WTC11 (cell line): ENCODE measurements around the gene PPHLN1. TPM values are rescaled to one million over a fixed set of nuclear protein-coding genes. Genes with fewer than 3 reads are reported as not detected.

Experiments
- ATAC-seq: fragments of 200-7000 bp; cut with Tn5 transposase; 2 replicates; pipeline ENCODE4 v1.10.0; 2021; ENCODE audit warnings: mild to moderate bottlenecking, moderate library complexity
- CTCF ChIA-PET: fragments of 300-600 bp; sonication (Branson Sonifier 250); formaldehyde crosslinking; loops from one replicate; lab custom pipeline; 2021; ENCODE audit warnings: antibody characterized with exemption; lab: Charles Lee
- POLR2A ChIA-PET: fragments of 350-600 bp; sonication (Branson Sonifier 250); formaldehyde crosslinking; loops from one replicate; lab custom pipeline; 2021; ENCODE audit warnings: antibody characterized with exemption; lab: Charles Lee
- DNase-seq: peaks from one replicate; pipeline ENCODE4 v3.0.0; 2021; ENCODE audit warnings: low spot score
- H3K27ac Mint-ChIP-seq: 2 replicates; pipeline ENCODE4 v1.8.0; 2021; ENCODE audit warnings: mixed read lengths
- H3K27me3 Mint-ChIP-seq: 2 replicates; pipeline ENCODE4 v1.8.0; 2021; ENCODE audit warnings: low read depth, mild to moderate bottlenecking, moderate library complexity, mixed read lengths
- H3K36me3 Mint-ChIP-seq: 2 replicates; pipeline ENCODE4 v1.8.0; 2021; ENCODE audit warnings: mixed read lengths
- H3K4me1 Mint-ChIP-seq: 2 replicates; pipeline ENCODE4 v1.8.0; 2022; ENCODE audit warnings: mixed read lengths
- H3K4me3 Mint-ChIP-seq: 2 replicates; pipeline ENCODE4 v1.8.0; 2021; ENCODE audit warnings: mild to moderate bottlenecking, moderate library complexity, mixed read lengths
- H3K9me3 Mint-ChIP-seq: 2 replicates; pipeline ENCODE4 v1.8.0; 2021; ENCODE audit warnings: mixed read lengths
- CREM ChIP-seq: sonication (generic); formaldehyde crosslinking; IDR thresholded peaks from 2 replicates; pipeline ENCODE4 v1.8.1; 2022; ENCODE audit warnings: mild to moderate bottlenecking, missing genetic modification reagents, moderate library complexity
- EMX1 ChIP-seq: fragments of 250-450 bp; sonication (Bioruptor Pico); IDR thresholded peaks from 2 replicates; pipeline ENCODE4 v1.8.0; 2021; ENCODE audit warnings: mild to moderate bottlenecking
- ETV6 ChIP-seq: sonication (generic); formaldehyde crosslinking; IDR thresholded peaks from 2 replicates; pipeline ENCODE4 v1.8.1; 2022; ENCODE audit warnings: mild to moderate bottlenecking, missing genetic modification reagents
- GABPB1 ChIP-seq: sonication (generic); formaldehyde crosslinking; IDR thresholded peaks from 2 replicates; pipeline ENCODE4 v1.8.1; 2023; ENCODE audit warnings: mild to moderate bottlenecking, missing genetic modification reagents
- HMGA2 ChIP-seq: fragments of 250-450 bp; sonication (Bioruptor Pico); IDR thresholded peaks from 2 replicates; pipeline ENCODE4 v1.4.0; 2021; ENCODE audit warnings: mild to moderate bottlenecking, moderate library complexity
- KAT7 ChIP-seq: sonication (generic); formaldehyde crosslinking; IDR thresholded peaks from 2 replicates; pipeline ENCODE4 v1.8.1; 2023; ENCODE audit warnings: missing genetic modification reagents, mild to moderate bottlenecking, borderline replicate concordance
- MYBL2 ChIP-seq: sonication (generic); formaldehyde crosslinking; IDR thresholded peaks from 2 replicates; pipeline ENCODE4 v1.8.1; 2023; ENCODE audit warnings: mild to moderate bottlenecking, moderate library complexity, missing genetic modification reagents
- NFYB ChIP-seq: sonication (generic); formaldehyde crosslinking; conservative IDR thresholded peaks from 2 replicates; pipeline ENCODE4 v1.8.0; 2022; ENCODE audit warnings: low read depth, missing genetic modification reagents
- OVOL2 ChIP-seq: fragments of 250-450 bp; sonication (Bioruptor Pico); IDR thresholded peaks from 2 replicates; pipeline ENCODE4 v1.9.0; 2021; ENCODE audit warnings: mild to moderate bottlenecking, borderline replicate concordance
- RELA ChIP-seq: sonication (generic); formaldehyde crosslinking; IDR thresholded peaks from 2 replicates; pipeline ENCODE4 v1.8.1; 2022; ENCODE audit warnings: missing genetic modification reagents, mild to moderate bottlenecking, borderline replicate concordance
- SP1 ChIP-seq: sonication (generic); formaldehyde crosslinking; conservative IDR thresholded peaks from 2 replicates; pipeline ENCODE4 v1.8.1; 2022; ENCODE audit warnings: missing genetic modification reagents
- TCF7 ChIP-seq: sonication (generic); formaldehyde crosslinking; IDR thresholded peaks from 2 replicates; pipeline ENCODE4 v1.8.0; 2022; ENCODE audit warnings: mild to moderate bottlenecking, low read depth, missing genetic modification reagents, moderate library complexity
- ZNF121 ChIP-seq: sonication (generic); formaldehyde crosslinking; IDR thresholded peaks from 2 replicates; pipeline ENCODE4 v1.8.0; 2023; ENCODE audit warnings: missing genetic modification reagents
- ZNF317 ChIP-seq: sonication (generic); formaldehyde crosslinking; IDR thresholded peaks from 2 replicates; pipeline ENCODE4 v1.8.1; 2023; ENCODE audit warnings: low read depth, mild to moderate bottlenecking, moderate library complexity, missing genetic modification reagents, borderline replicate concordance
- ZNF396 ChIP-seq: fragments of 250-450 bp; sonication (Bioruptor Pico); IDR thresholded peaks from 2 replicates; pipeline ENCODE4 v1.8.0; 2021; ENCODE audit warnings: mild to moderate bottlenecking, moderate library complexity, borderline replicate concordance
- ZNF416 ChIP-seq: fragments of 250-450 bp; sonication (Bioruptor Pico); IDR thresholded peaks from 2 replicates; pipeline ENCODE4 v1.9.0; 2021; ENCODE audit warnings: mild to moderate bottlenecking, inconsistent platforms
- ZNF423 ChIP-seq: fragments of 250-450 bp; sonication (Bioruptor Pico); IDR thresholded peaks from 2 replicates; pipeline ENCODE4 v2.1.2; 2022; ENCODE audit warnings: mild to moderate bottlenecking, moderate library complexity
- total RNA-seq: library from RNA; stranded (reverse); gene quantifications from 3 replicates; pipeline ENCODE4 v1.2.3, GENCODE V29; 2021
- TF ChIP-seq, protein P1 (sequence below): sonication (generic); formaldehyde crosslinking; IDR thresholded peaks from 2 replicates; pipeline ENCODE4 v1.8.1; 2023; ENCODE audit warnings: mild to moderate bottlenecking, moderate library complexity, missing genetic modification reagents
- TF ChIP-seq, protein P2 (sequence below): sonication (generic); formaldehyde crosslinking; IDR thresholded peaks from 2 replicates; pipeline ENCODE4 v1.8.0; 2022; ENCODE audit warnings: missing genetic modification reagents
- TF ChIP-seq, protein P3 (sequence below): sonication (generic); formaldehyde crosslinking; conservative IDR thresholded peaks from 2 replicates; pipeline ENCODE4 v1.8.1; 2023; ENCODE audit warnings: mild to moderate bottlenecking, low read depth, missing genetic modification reagents, moderate library complexity
- TF ChIP-seq, protein P4 (sequence below): sonication (generic); formaldehyde crosslinking; IDR thresholded peaks from 2 replicates; pipeline ENCODE4 v1.8.0; 2023; ENCODE audit warnings: missing genetic modification reagents
- TF ChIP-seq, protein P5 (sequence below): sonication (generic); formaldehyde crosslinking; IDR thresholded peaks from 2 replicates; pipeline ENCODE4 v1.8.1; 2022; ENCODE audit warnings: low read depth, missing genetic modification reagents, borderline replicate concordance

Gene PPHLN1
- total RNA-seq, 1 experiment from 2014 or later, result 61.1 TPM

DNA sequence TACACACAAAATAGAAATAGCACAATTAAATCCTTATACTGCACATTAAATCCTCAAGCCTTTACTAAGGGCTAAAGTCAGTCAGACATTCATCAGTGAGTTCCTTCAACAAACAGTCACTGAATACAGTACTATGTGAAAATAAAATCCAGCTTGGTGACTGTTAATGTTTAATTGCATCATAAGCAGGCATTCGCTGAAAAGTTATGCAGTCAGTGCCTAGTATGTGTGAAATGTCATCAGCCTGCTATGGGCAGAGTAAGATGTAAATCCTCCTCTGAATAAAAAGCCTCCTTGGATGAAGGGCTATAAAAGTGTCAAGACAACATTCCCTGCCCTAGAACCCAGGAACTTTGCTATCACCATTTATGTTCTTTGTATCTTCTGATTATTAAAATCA, 147.2 kb downstream of the PPHLN1 start (continued):
- TF ChIP-seq, protein P1, sequence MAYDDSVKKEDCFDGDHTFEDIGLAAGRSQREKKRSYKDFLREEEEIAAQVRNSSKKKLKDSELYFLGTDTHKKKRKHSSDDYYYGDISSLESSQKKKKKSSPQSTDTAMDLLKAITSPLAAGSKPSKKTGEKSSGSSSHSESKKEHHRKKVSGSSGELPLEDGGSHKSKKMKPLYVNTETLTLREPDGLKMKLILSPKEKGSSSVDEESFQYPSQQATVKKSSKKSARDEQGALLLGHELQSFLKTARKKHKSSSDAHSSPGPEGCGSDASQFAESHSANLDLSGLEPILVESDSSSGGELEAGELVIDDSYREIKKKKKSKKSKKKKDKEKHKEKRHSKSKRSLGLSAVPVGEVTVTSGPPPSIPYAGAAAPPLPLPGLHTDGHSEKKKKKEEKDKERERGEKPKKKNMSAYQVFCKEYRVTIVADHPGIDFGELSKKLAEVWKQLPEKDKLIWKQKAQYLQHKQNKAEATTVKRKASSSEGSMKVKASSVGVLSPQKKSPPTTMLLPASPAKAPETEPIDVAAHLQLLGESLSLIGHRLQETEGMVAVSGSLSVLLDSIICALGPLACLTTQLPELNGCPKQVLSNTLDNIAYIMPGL, result no peak
- TF ChIP-seq ZNF396 (CRISPR knock-in tag) (no peak), KAT7 (CRISPR knock-in tag) (no peak), ETV6 (CRISPR knock-in tag) (no peak), ZNF416 (CRISPR knock-in tag) (no peak), MYBL2 (CRISPR knock-in tag) (no peak)
- TF ChIP-seq, protein P2, sequence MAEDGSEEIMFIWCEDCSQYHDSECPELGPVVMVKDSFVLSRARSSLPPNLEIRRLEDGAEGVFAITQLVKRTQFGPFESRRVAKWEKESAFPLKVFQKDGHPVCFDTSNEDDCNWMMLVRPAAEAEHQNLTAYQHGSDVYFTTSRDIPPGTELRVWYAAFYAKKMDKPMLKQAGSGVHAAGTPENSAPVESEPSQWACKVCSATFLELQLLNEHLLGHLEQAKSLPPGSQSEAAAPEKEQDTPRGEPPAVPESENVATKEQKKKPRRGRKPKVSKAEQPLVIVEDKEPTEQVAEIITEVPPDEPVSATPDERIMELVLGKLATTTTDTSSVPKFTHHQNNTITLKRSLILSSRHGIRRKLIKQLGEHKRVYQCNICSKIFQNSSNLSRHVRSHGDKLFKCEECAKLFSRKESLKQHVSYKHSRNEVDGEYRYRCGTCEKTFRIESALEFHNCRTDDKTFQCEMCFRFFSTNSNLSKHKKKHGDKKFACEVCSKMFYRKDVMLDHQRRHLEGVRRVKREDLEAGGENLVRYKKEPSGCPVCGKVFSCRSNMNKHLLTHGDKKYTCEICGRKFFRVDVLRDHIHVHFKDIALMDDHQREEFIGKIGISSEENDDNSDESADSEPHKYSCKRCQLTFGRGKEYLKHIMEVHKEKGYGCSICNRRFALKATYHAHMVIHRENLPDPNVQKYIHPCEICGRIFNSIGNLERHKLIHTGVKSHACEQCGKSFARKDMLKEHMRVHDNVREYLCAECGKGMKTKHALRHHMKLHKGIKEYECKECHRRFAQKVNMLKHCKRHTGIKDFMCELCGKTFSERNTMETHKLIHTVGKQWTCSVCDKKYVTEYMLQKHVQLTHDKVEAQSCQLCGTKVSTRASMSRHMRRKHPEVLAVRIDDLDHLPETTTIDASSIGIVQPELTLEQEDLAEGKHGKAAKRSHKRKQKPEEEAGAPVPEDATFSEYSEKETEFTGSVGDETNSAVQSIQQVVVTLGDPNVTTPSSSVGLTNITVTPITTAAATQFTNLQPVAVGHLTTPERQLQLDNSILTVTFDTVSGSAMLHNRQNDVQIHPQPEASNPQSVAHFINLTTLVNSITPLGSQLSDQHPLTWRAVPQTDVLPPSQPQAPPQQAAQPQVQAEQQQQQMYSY, result no peak

DNA sequence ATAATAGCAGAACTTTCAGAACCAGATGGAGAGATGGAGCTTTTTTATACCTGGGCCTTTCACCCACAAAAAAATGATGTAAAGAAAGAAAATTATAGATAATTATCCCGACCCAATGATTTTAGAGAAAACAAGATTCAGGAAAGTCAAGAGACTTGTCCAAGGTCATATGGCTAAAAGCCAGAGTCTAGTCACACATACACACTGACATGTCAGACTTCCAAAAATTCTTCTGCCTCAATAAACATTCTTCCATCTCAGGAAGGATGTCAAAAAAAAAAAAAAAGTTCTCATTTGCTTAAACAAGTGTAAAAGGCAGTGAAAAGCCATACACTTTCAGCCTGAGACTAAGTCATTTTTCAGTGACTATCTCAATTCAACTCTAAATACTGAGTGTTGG, 147.6 kb downstream of the PPHLN1 start:
- peaks cover 2% of the 10 kb centered on the region; the same call in 1 of the 2 replicates for H3K27me3 Mint-ChIP-seq
- H3K4me1 Mint-ChIP-seq, result peaks cover 72% of the 10 kb centered on the region
- ATAC-seq (no peak), DNase-seq (no peak)
- TF ChIP-seq ZNF317 (CRISPR knock-in tag), result no peak
- no peak for TF ChIP-seq NFYB (CRISPR knock-in tag)
- TF ChIP-seq OVOL2 (CRISPR knock-in tag), result no peak
- no peak for TF ChIP-seq TCF7 (CRISPR knock-in tag)
- no peak for TF ChIP-seq RELA
- no peak for TF ChIP-seq CREM (CRISPR knock-in tag)
- TF ChIP-seq ZNF121 (CRISPR knock-in tag), result no peak
- no peak overlapping the region for H3K27ac Mint-ChIP-seq
- peaks cover 18% of the 10 kb centered on the region for H3K36me3 Mint-ChIP-seq
- CTCF ChIA-PET, result interaction anchor here (1.4 to 2.3 kb wide), 2 partner anchors 10 to 102 kb away, joined by 3 to 14 read pairs; no protein-coding TSS in a partner anchor
- H3K9me3 Mint-ChIP-seq, result no peaks in the 10 kb centered on the region
- POLR2A ChIA-PET, result no interaction called here
- H3K4me3 Mint-ChIP-seq, result no peak overlapping the region

DNA sequence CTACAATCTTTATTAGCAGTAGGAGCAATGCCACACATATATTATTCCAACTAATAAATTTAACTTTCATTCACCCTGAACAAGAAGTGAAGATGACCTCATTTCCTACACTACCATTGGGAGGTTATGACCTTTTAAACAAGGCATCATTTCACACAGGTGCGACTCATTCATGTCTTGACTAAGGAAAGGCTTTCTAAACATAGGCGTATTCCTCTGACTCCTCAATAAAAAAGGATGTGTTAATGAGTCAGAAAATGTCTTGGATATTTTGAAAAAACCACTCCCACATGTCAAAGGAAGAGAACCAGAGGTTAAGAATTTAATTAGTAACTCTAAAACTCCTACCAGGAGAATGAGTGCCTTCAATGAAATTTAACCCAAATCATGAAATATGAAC, 148.4 kb downstream of the PPHLN1 start:
- Mint-ChIP-seq H3K9me3 (no peaks in the 10 kb centered on the region), H3K4me1 (peaks cover 72% of the 10 kb centered on the region), H3K36me3 (peaks cover 10% of the 10 kb centered on the region), H3K4me3 (no peak overlapping the region), H3K27ac (no peak overlapping the region), H3K27me3 (peaks cover 4% of the 10 kb centered on the region; the same call in 1 of the 2 replicates)
- no peak for ATAC-seq
- DNase-seq, result no peak
- POLR2A ChIA-PET, result no interaction called here
- CTCF ChIA-PET, result interaction anchor here (1.4 kb wide), 1 partner anchor 103 kb away, joined by 3 read pairs; no protein-coding TSS in a partner anchor
- TF ChIP-seq, protein P3, sequence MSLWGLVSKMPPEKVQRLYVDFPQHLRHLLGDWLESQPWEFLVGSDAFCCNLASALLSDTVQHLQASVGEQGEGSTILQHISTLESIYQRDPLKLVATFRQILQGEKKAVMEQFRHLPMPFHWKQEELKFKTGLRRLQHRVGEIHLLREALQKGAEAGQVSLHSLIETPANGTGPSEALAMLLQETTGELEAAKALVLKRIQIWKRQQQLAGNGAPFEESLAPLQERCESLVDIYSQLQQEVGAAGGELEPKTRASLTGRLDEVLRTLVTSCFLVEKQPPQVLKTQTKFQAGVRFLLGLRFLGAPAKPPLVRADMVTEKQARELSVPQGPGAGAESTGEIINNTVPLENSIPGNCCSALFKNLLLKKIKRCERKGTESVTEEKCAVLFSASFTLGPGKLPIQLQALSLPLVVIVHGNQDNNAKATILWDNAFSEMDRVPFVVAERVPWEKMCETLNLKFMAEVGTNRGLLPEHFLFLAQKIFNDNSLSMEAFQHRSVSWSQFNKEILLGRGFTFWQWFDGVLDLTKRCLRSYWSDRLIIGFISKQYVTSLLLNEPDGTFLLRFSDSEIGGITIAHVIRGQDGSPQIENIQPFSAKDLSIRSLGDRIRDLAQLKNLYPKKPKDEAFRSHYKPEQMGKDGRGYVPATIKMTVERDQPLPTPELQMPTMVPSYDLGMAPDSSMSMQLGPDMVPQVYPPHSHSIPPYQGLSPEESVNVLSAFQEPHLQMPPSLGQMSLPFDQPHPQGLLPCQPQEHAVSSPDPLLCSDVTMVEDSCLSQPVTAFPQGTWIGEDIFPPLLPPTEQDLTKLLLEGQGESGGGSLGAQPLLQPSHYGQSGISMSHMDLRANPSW (CRISPR knock-in tag), result no peak
- TF ChIP-seq ZNF396 (CRISPR knock-in tag), result no peak
- TF ChIP-seq SP1 (CRISPR knock-in tag), result no peak
- TF ChIP-seq ZNF423 (CRISPR knock-in tag), result no peak
- TF ChIP-seq ZNF121 (CRISPR knock-in tag), result no peak
- no peak for TF ChIP-seq EMX1 (CRISPR knock-in tag)
- TF ChIP-seq, protein P4, sequence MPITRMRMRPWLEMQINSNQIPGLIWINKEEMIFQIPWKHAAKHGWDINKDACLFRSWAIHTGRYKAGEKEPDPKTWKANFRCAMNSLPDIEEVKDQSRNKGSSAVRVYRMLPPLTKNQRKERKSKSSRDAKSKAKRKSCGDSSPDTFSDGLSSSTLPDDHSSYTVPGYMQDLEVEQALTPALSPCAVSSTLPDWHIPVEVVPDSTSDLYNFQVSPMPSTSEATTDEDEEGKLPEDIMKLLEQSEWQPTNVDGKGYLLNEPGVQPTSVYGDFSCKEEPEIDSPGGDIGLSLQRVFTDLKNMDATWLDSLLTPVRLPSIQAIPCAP (CRISPR knock-in tag), result no peak
- no peak for TF ChIP-seq GABPB1
- TF ChIP-seq HMGA2 (CRISPR knock-in tag), result no peak
- TF ChIP-seq, protein P1, result no peak
- TF ChIP-seq, protein P5, sequence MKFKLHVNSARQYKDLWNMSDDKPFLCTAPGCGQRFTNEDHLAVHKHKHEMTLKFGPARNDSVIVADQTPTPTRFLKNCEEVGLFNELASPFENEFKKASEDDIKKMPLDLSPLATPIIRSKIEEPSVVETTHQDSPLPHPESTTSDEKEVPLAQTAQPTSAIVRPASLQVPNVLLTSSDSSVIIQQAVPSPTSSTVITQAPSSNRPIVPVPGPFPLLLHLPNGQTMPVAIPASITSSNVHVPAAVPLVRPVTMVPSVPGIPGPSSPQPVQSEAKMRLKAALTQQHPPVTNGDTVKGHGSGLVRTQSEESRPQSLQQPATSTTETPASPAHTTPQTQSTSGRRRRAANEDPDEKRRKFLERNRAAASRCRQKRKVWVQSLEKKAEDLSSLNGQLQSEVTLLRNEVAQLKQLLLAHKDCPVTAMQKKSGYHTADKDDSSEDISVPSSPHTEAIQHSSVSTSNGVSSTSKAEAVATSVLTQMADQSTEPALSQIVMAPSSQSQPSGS (CRISPR knock-in tag), result no peak
